Natural killer cell treated with Interleukin-12 subunit alpha and Interleukin-12 subunit beta and Interleukin-15 and Interleukin-18, amount 100 ng/mL, for 72 hours (primary cell): Measurements from ENCODE around the gene EEF1A1. TPM values are rescaled to one million over a fixed set of nuclear protein-coding genes. Genes with fewer than 3 reads are reported as not detected.
"Not testable (repeated sequence)": the region's sequence is repeated elsewhere in the genome, so short reads cannot be mapped to it uniquely, and the experiment has no call there.

Experiments
- ATAC-seq, 2 donors: fragments of 150-1000 bp; cut with Tn5 transposase in 1 of 2; sonication (Bioruptor Pico), chemical (Tn5 transposase) in 1 of 2; 2 replicates each; pipeline ENCODE4 v1.10.0; 2021
- DNase-seq: peaks from one replicate; pipeline ENCODE4 v3.0.0; 2022; ENCODE audit warnings: low spot score
- H3K27ac Mint-ChIP-seq, 2 donors: 1 replicate in 1 of 2; 2 replicates in 1 of 2; pipeline ENCODE4 v1.8.0; 2022; ENCODE audit warnings: mixed read lengths in 2 of 2, mild to moderate bottlenecking in 1 of 2, moderate library complexity in 1 of 2
- H3K27me3 Mint-ChIP-seq, 2 donors: 1 replicate in 1 of 2; 2 replicates in 1 of 2; pipeline ENCODE4 v1.8.0; 2022; ENCODE audit warnings: mixed read lengths in 2 of 2
- H3K36me3 Mint-ChIP-seq: one replicate; pipeline ENCODE4 v1.8.0; 2022; ENCODE audit warnings: mixed read lengths
- H3K4me1 Mint-ChIP-seq, 2 donors: 1 replicate in 1 of 2; 2 replicates in 1 of 2; pipeline ENCODE4 v1.8.0; 2022; ENCODE audit warnings: low read depth in 2 of 2, mixed read lengths in 2 of 2, mild to moderate bottlenecking in 1 of 2
- H3K4me3 Mint-ChIP-seq: one replicate; pipeline ENCODE4 v1.8.0; 2022; ENCODE audit warnings: mixed read lengths
- H3K9me3 Mint-ChIP-seq: 2 replicates; pipeline ENCODE4 v1.8.0; 2022; ENCODE audit warnings: mixed read lengths
- total RNA-seq, 2 donors: library from RNA; stranded (reverse); gene quantifications; one replicate each; pipeline ENCODE4 v1.2.3, GENCODE V29; 2022

EEF1A1 gene
- 1,000 to 10,000 TPM; 4,705 to 6,056 TPM for total RNA-seq

GRCh38 chr6:73520688-73521350 lies at the start of gene EEF1A1:
Gene EEF1A1 (minus strand): TSS chr6:73521032. CDS start chr6:73520026, 1,006 bp downstream.
- H3K27ac Mint-ChIP-seq = peak within 1 kb of the TSS; percentile 98 to 99
- H3K4me1 Mint-ChIP-seq = peaks cover 49 to 55% of the 10 kb centered on the region in 2 donors
- no peaks in the 10 kb centered on the region for H3K9me3 Mint-ChIP-seq
- peaks cover 42% of the 10 kb centered on the region for H3K36me3 Mint-ChIP-seq
- peak within 1 kb of the TSS; percentile 90 for H3K4me3 Mint-ChIP-seq
- ATAC-seq (peak; percentile 91 to 93), DNase-seq (peak; percentile 99)
- H3K27me3 Mint-ChIP-seq = no peaks in the 10 kb centered on the region

GRCh38 chr6:73569121-73569520 lies 48.3 kb upstream of the EEF1A1 start:
- Mint-ChIP-seq H3K36me3 (no peaks in the 10 kb centered on the region), H3K4me3 (no peak overlapping the region), H3K4me1 (peaks cover 7 to 8% of the 10 kb centered on the region in 2 donors), H3K9me3 (no peaks in the 10 kb centered on the region), H3K27ac (no peak overlapping the region), H3K27me3 (no peaks in the 10 kb centered on the region)
- ATAC-seq (no peak), DNase-seq (no peak)

GRCh38 chr6:73566954-73567591 lies 46.2 kb upstream of the EEF1A1 start:
- Mint-ChIP-seq H3K27me3 (no peaks in the 10 kb centered on the region), H3K4me1 (peaks cover 7 to 8% of the 10 kb centered on the region in 2 donors), H3K4me3 (no peak overlapping the region), H3K36me3 (no peaks in the 10 kb centered on the region), H3K27ac (no peak overlapping the region), H3K9me3 (no peaks in the 10 kb centered on the region)
- ATAC-seq (no peak), DNase-seq (no peak)

GRCh38 chr6:73566486-73566871 lies 45.6 kb upstream of the EEF1A1 start:
- not testable (repeated sequence) for H3K9me3 Mint-ChIP-seq, ATAC-seq, H3K4me1 Mint-ChIP-seq, H3K36me3 Mint-ChIP-seq, H3K4me3 Mint-ChIP-seq, DNase-seq, H3K27me3 Mint-ChIP-seq, H3K27ac Mint-ChIP-seq

GRCh38 chr6:73565767-73566485 lies 45.1 kb upstream of the EEF1A1 start:
- Mint-ChIP-seq H3K4me1 (no peaks in the 10 kb centered on the region), H3K9me3 (no peaks in the 10 kb centered on the region), H3K27ac (no peak overlapping the region), H3K36me3 (no peaks in the 10 kb centered on the region), H3K4me3 (no peak overlapping the region), H3K27me3 (no peaks in the 10 kb centered on the region)
- no peak for ATAC-seq
- DNase-seq = no peak

GRCh38 chr6:73564578-73565345 lies 43.9 kb upstream of the EEF1A1 start:
- Mint-ChIP-seq H3K9me3 (no peaks in the 10 kb centered on the region), H3K4me1 (no peaks in the 10 kb centered on the region), H3K4me3 (no peak overlapping the region), H3K36me3 (no peaks in the 10 kb centered on the region), H3K27me3 (no peaks in the 10 kb centered on the region), H3K27ac (no peak overlapping the region)
- ATAC-seq = no peak
- DNase-seq = no peak

- no peaks in the 10 kb centered on the region for H3K36me3 Mint-ChIP-seq
- no peak overlapping the region for H3K4me3 Mint-ChIP-seq
- H3K27me3 Mint-ChIP-seq = no peaks in the 10 kb centered on the region
- DNase-seq (no peak), ATAC-seq (no peak)
- no peaks in the 10 kb centered on the region for H3K4me1 Mint-ChIP-seq
- no peaks in the 10 kb centered on the region for H3K9me3 Mint-ChIP-seq
- H3K27ac Mint-ChIP-seq = no peak overlapping the region
These were observed 41.7 kb upstream of the EEF1A1 start for GRCh38 chr6:73562558-73562957.

GRCh38 chr6:73560853-73561407 lies 40.1 kb upstream of the EEF1A1 start:
- H3K27me3 Mint-ChIP-seq = no peaks in the 10 kb centered on the region
- H3K27ac Mint-ChIP-seq = no peak overlapping the region

GRCh38 chr6:73560182-73560732 lies 39.4 kb upstream of the EEF1A1 start:
- Mint-ChIP-seq H3K4me1 (no peaks in the 10 kb centered on the region), H3K27ac (no peak overlapping the region), H3K27me3 (no peaks in the 10 kb centered on the region), H3K36me3 (no peaks in the 10 kb centered on the region), H3K4me3 (no peak overlapping the region), H3K9me3 (no peaks in the 10 kb centered on the region)
- ATAC-seq (no peak), DNase-seq (no peak)

More at GRCh38 chr6:73560853-73561407, 40.1 kb upstream of the EEF1A1 start:
- Mint-ChIP-seq H3K9me3 (no peaks in the 10 kb centered on the region), H3K36me3 (no peaks in the 10 kb centered on the region), H3K4me3 (no peak overlapping the region), H3K4me1 (no peaks in the 10 kb centered on the region)
- no peak for ATAC-seq
- no peak for DNase-seq

- not testable (repeated sequence) for H3K27ac Mint-ChIP-seq, H3K4me3 Mint-ChIP-seq, H3K36me3 Mint-ChIP-seq
These were observed 38.6 kb upstream of the EEF1A1 start for GRCh38 chr6:73559399-73559794.

GRCh38 chr6:73558624-73559398 lies 38.0 kb upstream of the EEF1A1 start:
- peak overlapping the region in 1 of 2 donors; percentile 31 for H3K27ac Mint-ChIP-seq
- H3K9me3 Mint-ChIP-seq = no peaks in the 10 kb centered on the region

More at GRCh38 chr6:73559399-73559794, 38.6 kb upstream of the EEF1A1 start:
- not testable (repeated sequence) for DNase-seq, H3K27me3 Mint-ChIP-seq, ATAC-seq, H3K4me1 Mint-ChIP-seq, H3K9me3 Mint-ChIP-seq

GRCh38 chr6:73556836-73557235 lies 36.0 kb upstream of the EEF1A1 start:
- Mint-ChIP-seq H3K4me3 (no peak overlapping the region), H3K27me3 (no peaks in the 10 kb centered on the region), H3K4me1 (no peaks in the 10 kb centered on the region), H3K27ac (no peak overlapping the region), H3K9me3 (no peaks in the 10 kb centered on the region), H3K36me3 (no peaks in the 10 kb centered on the region)
- no peak for ATAC-seq
- no peak for DNase-seq

More at GRCh38 chr6:73558624-73559398, 38.0 kb upstream of the EEF1A1 start:
- Mint-ChIP-seq H3K4me3 (no peak overlapping the region), H3K27me3 (no peaks in the 10 kb centered on the region), H3K4me1 (no peaks in the 10 kb centered on the region), H3K36me3 (no peaks in the 10 kb centered on the region)
- DNase-seq (no peak), ATAC-seq (no peak)
